GM18519 (cell line): Measurements from ENCODE around the gene PIP5K1C.

Source experiments
- ATAC-seq: cut with Tn5 transposase; IDR thresholded peaks from one replicate; pipeline ENCODE4 v1.9.1; 2021; ENCODE audit warnings: mild to moderate bottlenecking, moderate library complexity; ENCODE audit not compliant: unreplicated experiment, low FRiP score

The PIP5K1C gene

GRCh38 chr19:3695124-3695733, 5.0 kb downstream of the PIP5K1C start:
- ATAC-seq: no peak

GRCh38 chr19:3694361-3695123, 5.7 kb downstream of the PIP5K1C start:
- no peak for ATAC-seq

- no peak for ATAC-seq
Observed at GRCh38 chr19:3693025-3693925, 7.0 kb downstream of the PIP5K1C start.

- no peak for ATAC-seq
Observed at GRCh38 chr19:3692141-3693024, 7.9 kb downstream of the PIP5K1C start.

DNA sequence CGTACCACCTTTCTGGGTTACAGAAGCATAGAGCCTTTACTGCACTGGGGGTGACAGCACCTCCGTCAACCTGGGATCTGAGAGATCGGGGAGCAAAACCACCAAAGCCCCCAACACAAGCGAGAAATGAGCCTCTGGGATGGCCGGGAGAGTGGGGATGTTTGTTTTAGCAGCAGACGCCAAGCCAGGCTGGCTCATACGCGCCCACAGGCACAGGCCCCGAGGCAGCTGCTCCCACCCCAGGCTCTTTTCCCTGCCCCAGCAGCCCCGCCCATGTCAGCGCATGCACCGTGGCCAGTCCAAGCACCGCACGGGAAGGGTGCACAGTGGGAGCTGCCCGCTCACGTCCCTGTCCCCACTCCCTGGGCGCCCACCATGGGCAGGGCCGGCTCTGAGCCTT, 8.5 kb downstream of the PIP5K1C start:
- ATAC-seq: no peak

- ATAC-seq: no peak
Observed at GRCh38 chr19:3691372-3691716, 8.9 kb downstream of the PIP5K1C start.

DNA sequence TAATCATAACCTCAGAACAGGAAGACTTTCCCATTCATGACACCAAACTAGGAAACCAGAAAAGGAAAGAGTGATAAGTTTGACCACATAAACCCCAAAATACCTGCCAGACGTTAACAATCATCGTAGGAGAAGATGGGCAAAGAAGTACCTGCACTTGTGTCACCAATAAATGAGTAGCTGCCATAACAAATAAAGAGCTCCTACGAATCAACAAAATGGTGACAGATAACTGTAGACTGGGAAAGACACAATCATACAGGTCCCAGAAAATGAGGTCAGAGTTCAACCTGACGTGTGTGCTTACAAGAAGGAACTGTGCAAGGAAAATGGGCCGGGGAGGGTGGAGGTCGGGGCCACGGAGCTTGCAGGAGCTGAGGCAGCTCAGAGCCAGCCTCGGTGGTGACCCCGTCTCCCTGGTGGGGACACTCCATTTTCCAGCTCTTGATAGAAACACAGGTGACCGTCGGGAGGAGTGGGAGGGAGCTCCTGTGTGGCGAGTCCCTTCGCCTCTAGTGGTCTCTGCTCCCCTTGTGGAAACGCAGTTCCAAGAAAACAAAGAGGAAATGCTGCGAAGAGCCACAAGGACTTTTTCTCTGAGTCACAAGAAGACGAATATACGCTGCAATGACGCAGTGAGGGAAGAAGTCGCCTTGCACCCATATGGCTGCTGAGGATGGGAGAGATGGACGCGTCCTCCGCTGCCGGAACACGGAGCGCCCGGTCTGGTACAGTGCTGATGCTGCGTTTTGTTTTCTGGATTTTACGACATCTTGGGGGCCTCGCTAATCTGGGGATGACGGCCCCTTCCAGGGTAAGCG, 9.5 kb downstream of the PIP5K1C start:
- ATAC-seq: no peak

GRCh38 chr19:3687774-3688706, 12.2 kb downstream of the PIP5K1C start:
- no peak for ATAC-seq

DNA sequence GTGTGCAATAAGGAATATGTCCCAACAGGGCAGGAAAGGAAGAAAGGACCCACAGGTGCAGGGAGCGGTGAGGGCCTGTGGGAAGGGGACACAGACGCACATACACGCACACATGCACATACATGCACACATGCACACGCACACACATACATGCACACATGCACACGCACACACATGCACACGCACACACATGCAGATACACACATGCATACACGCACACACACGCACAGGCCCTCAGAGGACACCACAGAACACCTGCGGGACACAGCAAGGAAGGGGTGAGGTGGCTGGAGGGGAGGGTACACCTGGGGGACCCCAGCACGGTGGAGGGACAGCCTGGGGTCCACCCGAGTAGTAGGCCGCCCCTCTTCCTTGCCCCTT, 12.9 kb downstream of the PIP5K1C start:
- ATAC-seq: no peak

GRCh38 chr19:3684817-3685410, 15.4 kb downstream of the PIP5K1C start:
- ATAC-seq: no peak

DNA sequence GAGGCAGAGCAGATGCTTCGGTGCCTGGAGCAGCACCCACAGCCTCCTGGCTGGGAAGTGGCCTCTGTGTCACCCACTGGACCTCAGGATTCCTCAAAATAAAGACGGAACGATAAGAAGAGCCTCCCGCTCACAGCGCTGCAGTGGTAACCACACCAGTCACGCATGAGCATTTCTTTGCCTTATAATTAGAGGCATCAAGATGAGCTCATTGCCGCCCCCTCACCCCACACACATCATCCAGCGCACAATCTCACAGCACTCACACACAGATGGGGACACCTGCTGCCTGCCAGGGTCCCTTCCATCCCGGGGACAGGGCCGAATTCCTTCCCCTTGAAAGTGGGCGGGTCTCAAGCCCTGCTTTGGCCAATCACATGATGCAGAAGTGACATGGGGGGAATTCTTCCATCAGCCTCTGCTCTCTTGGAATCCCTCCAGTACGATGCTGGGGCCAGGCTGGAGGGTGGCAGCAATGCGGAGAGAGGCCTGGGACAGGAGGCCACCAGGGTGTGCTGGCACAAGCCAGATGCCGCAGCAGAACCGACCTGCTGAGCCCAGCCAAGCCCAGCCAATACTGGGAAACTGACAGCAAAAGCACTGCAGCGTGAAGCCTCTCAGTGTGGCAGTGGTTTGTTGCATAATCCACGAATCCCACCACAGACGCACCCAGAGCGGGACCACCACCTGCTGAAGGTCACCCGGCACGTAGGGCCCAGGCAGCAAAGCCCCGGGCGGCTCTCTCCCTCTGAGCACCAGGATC, 16.0 kb downstream of the PIP5K1C start:
- ATAC-seq: no peak

DNA sequence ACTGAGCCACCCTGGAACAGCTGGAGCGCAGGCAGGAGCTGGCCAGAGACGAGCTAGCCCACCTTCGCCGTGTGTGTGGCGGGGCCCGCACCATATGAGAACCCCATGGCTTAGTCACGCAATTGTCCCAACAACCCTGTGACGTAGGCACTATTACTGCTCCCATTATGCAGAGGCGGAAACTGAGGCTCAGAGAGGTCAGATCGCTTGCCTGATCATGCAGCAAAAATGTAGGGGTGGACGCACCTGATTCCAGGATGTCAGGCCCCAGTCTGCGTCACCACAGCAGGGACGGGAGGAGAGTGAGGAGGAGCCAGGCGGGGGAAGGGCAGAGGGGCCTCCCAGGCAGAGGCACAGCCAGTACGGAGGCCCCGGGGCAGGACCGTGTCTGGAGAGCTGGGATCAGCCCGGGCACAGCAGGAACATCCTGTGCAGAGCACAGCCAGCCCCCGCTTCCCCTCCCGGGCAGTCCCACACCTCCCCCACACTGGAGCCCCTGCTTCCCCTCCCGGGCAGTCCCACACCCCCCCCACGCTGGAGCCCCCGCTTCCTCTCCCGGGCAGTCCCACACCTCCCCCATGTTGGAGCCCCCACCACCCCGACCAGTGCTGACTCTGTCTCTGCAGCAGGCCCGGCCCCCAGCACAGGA, 16.7 kb downstream of the PIP5K1C start:
- ATAC-seq: no peak

DNA sequence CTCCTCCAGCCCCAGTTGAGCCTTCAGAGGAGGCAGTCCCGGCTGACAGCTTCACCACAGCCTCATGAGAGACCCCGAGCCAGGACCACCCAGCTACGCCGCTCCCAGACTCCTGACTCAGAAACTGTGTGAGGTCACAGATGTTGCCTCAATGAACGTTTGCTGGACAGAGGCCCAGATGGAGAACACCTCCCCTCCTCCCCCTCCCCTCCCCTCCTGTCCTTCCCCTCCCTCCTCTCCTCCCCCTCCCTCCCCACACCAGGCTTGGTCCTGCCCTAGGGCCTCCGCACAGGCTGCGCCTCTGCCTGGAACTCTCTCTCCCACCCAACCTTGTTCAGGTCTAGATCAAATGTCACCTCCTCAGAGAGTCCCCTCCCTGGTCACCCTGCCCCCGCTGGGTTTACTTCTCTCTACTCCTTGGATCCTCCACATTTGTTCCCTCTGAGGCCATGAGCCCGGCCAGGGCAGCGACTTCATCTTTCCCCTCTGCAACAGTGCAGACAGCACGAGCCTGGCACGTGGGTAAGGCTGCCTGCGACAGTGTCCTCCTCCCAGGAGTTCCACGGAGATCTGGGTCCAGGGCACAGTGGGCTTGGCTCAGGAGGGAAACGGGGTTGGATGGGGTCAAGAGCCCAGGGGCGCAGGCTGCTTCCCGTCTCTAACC, 17.4 kb downstream of the PIP5K1C start:
- ATAC-seq: no peak

DNA sequence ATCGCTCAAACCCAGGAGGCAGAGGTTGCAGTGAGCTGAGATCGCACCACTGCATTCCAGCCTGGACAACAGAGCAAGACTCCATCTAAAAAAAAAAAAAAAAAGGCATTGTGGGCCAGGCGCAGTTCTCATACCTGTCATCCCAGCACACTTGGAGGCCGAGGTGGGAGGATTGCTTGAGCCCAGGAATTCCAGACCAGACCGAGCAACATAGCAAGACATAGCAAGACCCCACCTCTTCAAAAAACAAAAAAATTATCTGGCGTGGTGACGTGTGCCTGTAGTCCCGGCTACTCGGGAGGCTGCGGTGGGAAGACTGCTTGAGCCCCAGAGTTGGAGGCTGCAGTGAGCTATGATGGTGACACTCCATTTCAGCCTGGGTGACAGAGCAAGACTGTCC, 18.0 kb downstream of the PIP5K1C start:
- no peak for ATAC-seq

GRCh38 chr19:3680939-3681338, 19.3 kb downstream of the PIP5K1C start:
- no peak for ATAC-seq

DNA sequence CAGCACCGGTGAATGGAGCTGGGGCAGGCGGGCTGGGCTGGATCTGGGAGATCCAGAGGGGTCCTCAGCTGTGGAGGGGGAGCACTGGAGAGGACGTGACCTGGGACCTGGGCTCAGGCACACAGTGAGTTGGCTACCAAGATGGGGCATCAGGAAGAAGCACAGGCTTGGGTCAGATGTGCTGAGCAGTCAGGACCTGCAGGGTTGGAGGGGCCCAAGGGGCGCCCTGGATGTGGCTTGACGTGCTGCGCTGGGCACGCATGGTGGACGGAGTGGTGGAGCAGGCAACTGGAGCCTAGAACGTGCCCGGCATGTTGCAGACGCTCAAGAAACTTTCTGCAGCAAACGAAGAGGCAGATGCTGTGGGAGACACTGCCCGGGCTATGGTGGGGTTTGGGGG, 20.7 kb downstream of the PIP5K1C start:
- no peak for ATAC-seq
